A673 (cell line): Measurements from ENCODE around the gene BCAS1. TPM values are rescaled to one million over a fixed set of nuclear protein-coding genes. Genes with fewer than 3 reads are reported as not detected.

Source experiments
- BruUV-seq: library from RNA; stranded (reverse); fragments of 400-500 nt; replicated peaks from 2 replicates; lab custom pipeline; 2021; lab: Mats Ljungman, UMichigan
- CTCF ChIA-PET: fragments of 300-600 bp; sonication (Branson Sonifier 250); formaldehyde crosslinking; loops from one replicate; lab custom pipeline; 2022; ENCODE audit warnings: antibody characterized with exemption; lab: Charles Lee
- POLR2A ChIA-PET: fragments of 300-600 bp; sonication (Branson Sonifier 250); formaldehyde crosslinking; loops from one replicate; lab custom pipeline; 2022; ENCODE audit warnings: antibody characterized with exemption; ENCODE audit not compliant: low non-redundant PET; lab: Charles Lee
- DNase-seq: peaks from one replicate; pipeline ENCODE4 v3.0.0-alpha.2; 2015; ENCODE audit warnings: low spot score
- H3K27ac ChIP-seq: fragments of 200-600 bp; sonication (generic); 2 replicates; pipeline ENCODE4 v1.5.1; 2016; ENCODE audit warnings: mixed run types, low read depth, mild to moderate bottlenecking, mixed read lengths, antibody characterized with exemption, low read length; ENCODE audit not compliant: poor library complexity, severe bottlenecking
- H3K27me3 ChIP-seq: fragments of 200-600 bp; sonication (generic); replicated peaks from 2 replicates; pipeline ENCODE4 v1.6.1; 2017; ENCODE audit warnings: mixed run types, low read depth, mild to moderate bottlenecking, mixed read lengths, antibody characterized with exemption, low read length; ENCODE audit not compliant: insufficient read depth, poor library complexity
- H3K36me3 ChIP-seq: fragments of 200-600 bp; sonication (generic); 2 replicates; pipeline ENCODE4 v1.6.1; 2016; ENCODE audit warnings: mixed run types, mild to moderate bottlenecking, mixed read lengths, antibody characterized with exemption, low read length; ENCODE audit not compliant: insufficient read depth, poor library complexity, severe bottlenecking
- H3K4me1 ChIP-seq: fragments of 200-600 bp; sonication (generic); 2 replicates; pipeline ENCODE4 v1.6.1; 2017; ENCODE audit warnings: mixed run types, mild to moderate bottlenecking, mixed read lengths, antibody characterized with exemption, low read length; ENCODE audit not compliant: insufficient read depth, poor library complexity, severe bottlenecking
- H3K4me3 ChIP-seq: fragments of 200-600 bp; sonication (generic); 2 replicates; pipeline ENCODE4 v1.5.1; 2016; ENCODE audit warnings: low read depth, mixed run types, mild to moderate bottlenecking, mixed read lengths, low read length; ENCODE audit not compliant: poor library complexity, severe bottlenecking
- H3K9me3 ChIP-seq: fragments of 200-600 bp; sonication (generic); 2 replicates; pipeline ENCODE4 v1.6.1; 2016; ENCODE audit warnings: mixed run types, low read depth, mild to moderate bottlenecking, mixed read lengths, antibody characterized with exemption, low read length; ENCODE audit not compliant: poor library complexity, severe bottlenecking
- CTCF ChIP-seq: fragments of 300-800, 200-600 bp; sonication (generic); conservative IDR thresholded peaks from 2 replicates; pipeline ENCODE4 v1.5.1; 2017; ENCODE audit warnings: low read depth, mild to moderate bottlenecking, antibody characterized with exemption, low read length, moderate library complexity, mixed read lengths
- EZH2 ChIP-seq: fragments of 200-600 bp; sonication (generic); IDR thresholded peaks from 2 replicates; pipeline ENCODE4 v1.6.1; 2017; ENCODE audit warnings: borderline replicate concordance, low read depth, mild to moderate bottlenecking, mixed read lengths, antibody characterized with exemption, low read length; ENCODE audit not compliant: poor library complexity, severe bottlenecking
- intact Hi-C: fragments of 100-400 bp; cut with micrococcal nuclease; formaldehyde crosslinking; loops from one replicate; pipeline ENCODE4 v1.10.0; 2022; ENCODE audit not compliant: unreplicated experiment
- total RNA-seq: library from RNA; stranded (reverse); gene quantifications from 2 replicates; pipeline ENCODE4 v1.2.3, GENCODE V29; 2021

BCAS1 gene
- total RNA-seq, 1 experiment from 2014 or later = 1.4 TPM

GRCh38 chr20:54104781-54105180 lies 34.4 kb upstream of the BCAS1 start:
- no peak for DNase-seq
- H3K9me3 ChIP-seq = no peaks in the 10 kb centered on the region
- H3K4me3 ChIP-seq = no peak overlapping the region
- intact Hi-C loops = no loop called here
- H3K4me1 ChIP-seq = no peaks in the 10 kb centered on the region
- POLR2A ChIA-PET = no interaction called here
- no peak for TF ChIP-seq CTCF
- TF ChIP-seq EZH2 = no peak
- no peaks in the 10 kb centered on the region for H3K27me3 ChIP-seq
- BruUV-seq = no TSS peak
- no peaks in the 10 kb centered on the region for H3K36me3 ChIP-seq
- no peak overlapping the region for H3K27ac ChIP-seq
- CTCF ChIA-PET = interaction anchor here (0.7 kb wide), 1 partner anchor 504 kb away, joined by 3 read pairs; no protein-coding TSS in a partner anchor

- no peak for DNase-seq
- Histone ChIP-seq H3K4me3 (no peak overlapping the region), H3K9me3 (no peaks in the 10 kb centered on the region), H3K27me3 (no peaks in the 10 kb centered on the region), H3K4me1 (no peaks in the 10 kb centered on the region), H3K36me3 (no peaks in the 10 kb centered on the region), H3K27ac (no peak overlapping the region)
- intact Hi-C loops = no loop called here
- no TSS peak for BruUV-seq
- ChIA-PET CTCF (interaction anchor here (0.7 kb wide), 3 partner anchors 14 to 505 kb away, joined by 3 read pairs; no protein-coding TSS in a partner anchor), POLR2A (no interaction called here)
- no peak for TF ChIP-seq CTCF
- TF ChIP-seq EZH2 = no peak
Observed at GRCh38 chr20:54103762-54104600, 33.6 kb upstream of the BCAS1 start.

GRCh38 chr20:54103067-54103761 lies 32.8 kb upstream of the BCAS1 start:
- Histone ChIP-seq H3K9me3 (no peaks in the 10 kb centered on the region), H3K27ac (no peak overlapping the region), H3K4me1 (peaks cover 6% of the 10 kb centered on the region), H3K4me3 (no peak overlapping the region), H3K36me3 (no peaks in the 10 kb centered on the region), H3K27me3 (no peaks in the 10 kb centered on the region)
- peak; percentile 80 for DNase-seq
- BruUV-seq = no TSS peak
- TF ChIP-seq CTCF (peak; percentile 97), EZH2 (no peak)
- CTCF ChIA-PET = interaction anchor here (0.7 kb wide), 2 partner anchors 15 to 97 kb away, joined by 3 read pairs; no protein-coding TSS in a partner anchor
- POLR2A ChIA-PET = no interaction called here
- intact Hi-C loops = no loop called here
